K562 (cell line): Measurements from ENCODE around the gene RPL15. TPM values are rescaled to one million over a fixed set of nuclear protein-coding genes. Genes with fewer than 3 reads are reported as not detected.

ENCODE experiments used
- ATAC-seq: fragments of 200-7000 bp; cut with Tn5 transposase; 3 replicates; pipeline ENCODE4 v1.9.1; 2020; ENCODE audit warnings: moderate library complexity
- BruUV-seq: library from RNA; stranded (reverse); fragments of 400-500 nt; replicated peaks from 2 replicates; lab custom pipeline; 2021; lab: Mats Ljungman, UMichigan
- CTCF ChIA-PET: fragments of 300-600 bp; formaldehyde crosslinking; extraction: SDS; loops from one replicate; lab custom pipeline; 2021; ENCODE audit warnings: low intra/inter-chr PET ratio; lab: Yijun Ruan, JAX
- POLR2A ChIA-PET: fragments of 300-600, 350-650 bp; sonication (Branson Sonifier 250); formaldehyde crosslinking; extraction: SDS; loops from one replicate; lab custom pipeline; 2021; ENCODE audit warnings: antibody characterized with exemption, inconsistent platforms; lab: Yijun Ruan, JAX
- DNase-seq, 4 experiments: peaks; one replicate each; pipeline versions ENCODE4 v3.0.0 to v3.0.0-alpha.2; 2011 to 2018; ENCODE audit warnings: low spot score in 3 of 4, mixed read lengths in 3 of 4; ENCODE audit errors: extremely low read depth in 1 of 4
- FAIRE-seq: peaks from 2 replicates; lab custom pipeline; 2011; peaks lifted over from hg19 to GRCh38; lab: Jason Lieb, UNC
- H2AFZ ChIP-seq: 2 replicates; pipeline ENCODE4 v1.6.0; 2011; ENCODE audit warnings: low read depth, low read length, control low read depth, inconsistent platforms
- H3K27ac ChIP-seq: fragments of 200-600 bp; 3 replicates; pipeline ENCODE4 v1.8.0; 2011; ENCODE audit warnings: low read depth, mild to moderate bottlenecking, control low read depth, inconsistent platforms, low read length, moderate library complexity, mixed read lengths; ENCODE audit errors: extremely low read depth
- H3K27me3 ChIP-seq, 2 experiments: fragments of 300-600 bp in 1 of 2; 2 replicates in 1 of 2; 3 replicates in 1 of 2; pipeline versions ENCODE4 v1.6.0 to v1.8.0; 2011; ENCODE audit warnings: inconsistent platforms in 2 of 2, low read length in 2 of 2, mild to moderate bottlenecking in 1 of 2, mixed read lengths in 1 of 2, moderate library complexity in 1 of 2; ENCODE audit not compliant: control insufficient read depth in 2 of 2, insufficient read depth in 2 of 2
- H3K36me3 ChIP-seq: fragments of 300-600 bp; 3 replicates; pipeline ENCODE4 v1.8.0; 2011; ENCODE audit warnings: mild to moderate bottlenecking, low read length, inconsistent platforms; ENCODE audit not compliant: control insufficient read depth, insufficient read depth
- H3K4me1 ChIP-seq, 2 experiments: fragments of 200-600 bp in 1 of 2; replicated peaks in 1 of 2; 2 replicates in 1 of 2; 3 replicates in 1 of 2; pipeline versions ENCODE4 v1.5.1 to v1.8.0; 2011; ENCODE audit warnings: inconsistent platforms in 2 of 2, low read length in 2 of 2, mild to moderate bottlenecking in 1 of 2, mixed read lengths in 1 of 2, moderate library complexity in 1 of 2; ENCODE audit not compliant: control insufficient read depth in 2 of 2, insufficient read depth in 2 of 2
- H3K4me2 ChIP-seq: 2 replicates; pipeline ENCODE4 v1.6.1; 2011; ENCODE audit warnings: low read length, control low read depth, inconsistent platforms, mixed read lengths; ENCODE audit not compliant: insufficient read depth
- H3K4me3 ChIP-seq: fragments of 200-600 bp; sonication (generic), shearing (Covaris generic); 2 replicates; pipeline ENCODE4 v1.5.1; 2016; ENCODE audit warnings: control low read depth, inconsistent platforms
- H3K79me2 ChIP-seq: fragments of 200-600 bp; 3 replicates; pipeline ENCODE4 v1.8.0; 2011; ENCODE audit warnings: low read length, inconsistent platforms; ENCODE audit not compliant: control insufficient read depth, insufficient read depth
- H3K9ac ChIP-seq, 2 experiments: 2 replicates each; pipeline versions ENCODE4 v1.6.0 to v1.6.1; 2011; ENCODE audit warnings: low read depth in 2 of 2, low read length in 2 of 2, control low read depth in 1 of 2, inconsistent platforms in 1 of 2, mild to moderate bottlenecking in 1 of 2, mixed read lengths in 1 of 2; ENCODE audit not compliant: insufficient read depth in 1 of 2
- H3K9me1 ChIP-seq: one replicate; pipeline ENCODE4 v1.6.0; 2011; ENCODE audit warnings: inconsistent platforms, mild to moderate bottlenecking, low read length, moderate library complexity; ENCODE audit not compliant: control insufficient read depth, insufficient read depth
- H3K9me3 ChIP-seq: replicated peaks from 2 replicates; pipeline ENCODE4 v1.5.1; 2011; ENCODE audit warnings: low read depth, low read length, inconsistent platforms; ENCODE audit not compliant: control insufficient read depth, insufficient read depth
- H4K20me1 ChIP-seq: replicated peaks from 2 replicates; pipeline ENCODE4 v1.6.1; 2011; ENCODE audit warnings: low read length, inconsistent platforms, mixed read lengths; ENCODE audit not compliant: control insufficient read depth, insufficient read depth
- ATF6 ChIP-seq: sonication (generic); formaldehyde crosslinking; IDR thresholded peaks from 2 replicates; pipeline ENCODE4 v1.4.0; 2020; ENCODE audit warnings: mild to moderate bottlenecking, missing genetic modification reagents
- BMI1 ChIP-seq: fragments of 150-350 bp; IDR thresholded peaks from 2 replicates; pipeline ENCODE4 v1.6.1; 2014; ENCODE audit warnings: low read length
- CGGBP1 ChIP-seq: fragments of 250-450 bp; sonication (Bioruptor Pico); IDR thresholded peaks from 2 replicates; pipeline ENCODE4 v1.9.0; 2021; ENCODE audit warnings: mild to moderate bottlenecking
- CHD4 ChIP-seq: fragments of 200-600 bp; sonication (generic); IDR thresholded peaks from 3 replicates; pipeline ENCODE4 v1.6.1; 2012; ENCODE audit warnings: low read depth, mild to moderate bottlenecking, mixed read lengths, low read length, inconsistent platforms; ENCODE audit not compliant: insufficient read depth, insufficient replicate concordance, poor library complexity, severe bottlenecking
- NCOA2 ChIP-seq, 2 experiments: fragments of 450-650 bp; IDR thresholded peaks; 2 replicates each; pipeline ENCODE4 v1.6.1; 2018; ENCODE audit warnings: mild to moderate bottlenecking in 2 of 2, moderate library complexity in 1 of 2; ENCODE audit not compliant: partially characterized antibody in 2 of 2
- NR2F6 ChIP-seq: fragments of 450-650 bp; formaldehyde crosslinking; IDR thresholded peaks from 2 replicates; pipeline ENCODE4 v1.4.0; 2020; ENCODE audit warnings: mild to moderate bottlenecking
- OTX1 ChIP-seq: fragments of 450-650 bp; formaldehyde crosslinking; IDR thresholded peaks from 2 replicates; pipeline ENCODE4 v1.4.0; 2022; ENCODE audit warnings: mild to moderate bottlenecking
- SMARCA4 ChIP-seq: fragments of 450-650 bp; IDR thresholded peaks from 2 replicates; pipeline ENCODE4 v1.6.1; 2016
- SMC3 ChIP-seq: conservative IDR thresholded peaks from 2 replicates; pipeline ENCODE4 v1.6.1; 2011; ENCODE audit warnings: low read depth, low read length, improper control_type of control experiment; ENCODE audit not compliant: insufficient read depth
- ZKSCAN1 ChIP-seq: fragments of 150-350 bp; IDR thresholded peaks from 2 replicates; pipeline ENCODE4 v1.6.1; 2016; ENCODE audit warnings: low read depth, low read length
- ZKSCAN8 ChIP-seq: fragments of 200-800 bp; sonication (Bioruptor generic); IDR thresholded peaks from 2 replicates; pipeline ENCODE4 v1.6.1; 2016; ENCODE audit warnings: missing genetic modification characterization, missing compliant biosample characterization
- ZNF407 ChIP-seq: fragments of 450-650 bp; IDR thresholded peaks from 2 replicates; pipeline ENCODE4 v1.6.1; 2016; ENCODE audit warnings: low read depth
- ZNF57 ChIP-seq: fragments of 450-650 bp; formaldehyde crosslinking; IDR thresholded peaks from 2 replicates; pipeline ENCODE4 v1.4.0; 2020; ENCODE audit warnings: mild to moderate bottlenecking, moderate library complexity
- ZNF77 ChIP-seq: fragments of 250-450 bp; sonication (Bioruptor Pico); IDR thresholded peaks from 2 replicates; pipeline ENCODE4 v1.5.0; 2020
- WGBS: fragments of 100-300 bp; shearing (Covaris generic); methylation state at CpG from one replicate; pipeline ENCODE4 v1.1.6; 2016; ENCODE audit warnings: low coverage, mixed read lengths; ENCODE audit not compliant: insufficient coverage; ENCODE audit errors: missing lambda C conversion rate; 5-methylcytosine and 5-hydroxymethylcytosine counted together
- in situ Hi-C: fragments of 300-500 bp; cut with MboI; formaldehyde crosslinking; loops from 4 replicates; pipeline ENCODE4 v1.15.0; 2018; ENCODE audit warnings: inconsistent platforms, mixed read lengths
- intact Hi-C: fragments of 100-400 bp; cut with micrococcal nuclease; formaldehyde crosslinking; loops from 2 replicates; pipeline ENCODE4 v1.14.2; 2022
- polyA plus RNA-seq, 8 experiments: library from polyadenylated mRNA; depleted of rRNA in 4 of 8; stranded (reverse) in 5 of 8; unstranded in 3 of 8; fragments of >200 nt; fragmentation: Nextera tagmentation in 2 of 8; fragmentation: Illumina TruSeq in 1 of 8; extraction: Ambion mirVana in 2 of 8; extraction: Trizol in 1 of 8; gene quantifications; 2 replicates each; pipeline versions ENCODE4 v1.2.1 to v1.2.3, GENCODE V29; 2011 to 2014; ENCODE audit warnings: inconsistent platforms in 1 of 8, missing spikeins in 1 of 8
- total RNA-seq, 7 experiments: library from RNA; depleted of rRNA in 6 of 7; stranded (reverse); fragments of >200 nt in 6 of 7; fragmentation: Illumina TruSeq in 2 of 7; extraction: Trizol in 2 of 7; gene quantifications; 2 replicates each; pipeline versions ENCODE4 v1.2.1 to v1.2.3, GENCODE V29; 2011 to 2021; ENCODE audit warnings: low replicate concordance in 1 of 7

RPL15 gene
- total and polyA plus RNA-seq, 9 of the 15 experiments (the other 6 are each of a cell fraction or from before 2014, with no cell fraction given): 2,393 to 8,850 (median 3,928) TPM

GRCh38 chr3:23960649-23961048, 43.7 kb downstream of the RPL15 start:
- Histone ChIP-seq H3K27ac (no peak overlapping the region), H3K9ac (no peak overlapping the region), H4K20me1 (no peaks in the 10 kb centered on the region), H3K36me3 (peaks cover 3% of the 10 kb centered on the region; the same call in 2 of the 3 replicates), H2AFZ (no peak overlapping the region), H3K4me2 (no peak overlapping the region), H3K4me1 (no peaks in the 10 kb centered on the region), H3K79me2 (no peaks in the 10 kb centered on the region), H3K9me3 (no peaks in the 10 kb centered on the region), H3K27me3 (no peaks in the 10 kb centered on the region), H3K4me3 (no peak overlapping the region), H3K9me1 (no peaks in the 10 kb centered on the region)
- BruUV-seq: no TSS peak
- DNase-seq (no peak), FAIRE-seq (no peak), ATAC-seq (no peak)
- in situ Hi-C loops (no loop called here), intact Hi-C loops (no loop called here)
- CTCF ChIA-PET: no interaction called here
- POLR2A ChIA-PET: interaction anchor here (1.0 to 1.6 kb wide), 2 partner anchors 14 to 44 kb away, joined by 4 to 6 read pairs; partner anchors contain the start of genes NKIRAS1 and RPL15
- 63% methylated on average over 1 of the region's 1 CpG for WGBS
- no peak for TF ChIP-seq NCOA2 (IDR thresholded peaks at IDR 0.05; ENCODE audit: partially characterized antibody in 2 of 2)
- TF ChIP-seq CHD4: no peak
- TF ChIP-seq ZNF57: no peak
- no peak for TF ChIP-seq SMC3
- TF ChIP-seq ZNF77 (CRISPR knock-in tag): no peak
- TF ChIP-seq OTX1 (CRISPR knock-in tag): no peak
- no peak for TF ChIP-seq ZKSCAN1
- no peak for TF ChIP-seq SMARCA4
- TF ChIP-seq ZNF407: no peak
- no peak for TF ChIP-seq ATF6
- no peak for TF ChIP-seq CGGBP1 (CRISPR knock-in tag)
- TF ChIP-seq BMI1: no peak
- no peak for TF ChIP-seq ZKSCAN8 (CRISPR knock-in tag)
- TF ChIP-seq NR2F6 (CRISPR knock-in tag): no peak
